CD4-positive, alpha-beta T cell treated with Interleukin-4 for 1 hour (primary cell): ENCODE data around the gene EIF2B5.

Experiments
- DNase-seq, 2 donors: peaks; one replicate each; pipeline ENCODE4 v3.0.0-alpha.2; 2020 to 2022

EIF2B5 gene

DNA sequence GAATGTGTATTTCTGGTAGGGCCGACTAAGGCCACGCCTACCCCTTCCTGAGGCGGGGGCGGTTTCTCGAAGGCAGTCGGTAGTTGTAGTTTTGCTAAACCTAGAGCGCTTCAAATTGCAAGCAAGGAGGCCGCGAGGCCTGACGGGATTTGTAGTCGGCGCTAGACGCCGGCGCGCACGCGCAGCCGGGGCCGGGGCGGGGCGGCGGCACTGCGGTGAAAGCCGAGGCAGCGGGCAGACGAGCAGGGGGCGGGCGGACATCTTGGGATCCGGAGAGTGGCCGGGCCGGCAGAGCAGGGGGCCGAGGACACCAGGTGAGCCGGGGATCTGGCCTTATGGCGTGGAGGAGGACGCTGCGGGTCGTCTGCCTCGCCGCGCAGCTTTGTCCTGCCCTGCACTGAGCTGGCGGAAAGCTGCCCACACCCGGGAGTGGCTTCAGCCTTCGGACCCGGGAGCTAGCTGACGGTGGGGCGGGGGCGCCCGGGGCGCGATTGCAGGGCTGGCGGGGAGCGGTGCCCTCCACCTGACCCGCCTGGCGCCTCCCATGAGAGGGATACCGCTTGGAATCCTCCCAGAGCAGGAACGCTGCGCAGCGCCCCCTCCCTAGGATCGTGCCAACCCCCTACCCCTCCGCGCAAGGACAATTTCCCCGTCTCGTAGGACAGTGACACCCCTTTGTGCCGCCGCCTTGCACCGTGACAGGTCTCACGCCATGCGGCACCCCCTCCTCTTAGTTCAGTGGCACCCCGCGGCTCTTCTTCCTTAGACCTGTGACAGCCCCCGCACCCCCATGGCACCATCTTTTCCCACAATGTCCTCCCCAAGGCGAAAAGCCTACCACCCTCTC is 39.7 kb downstream of the EIF2B5 start, which contains the start of gene AP2M1:
Gene AP2M1 (plus strand): TSS at position 210 of the 847 bp plus-strand sequence. CDS start 2,139 bp downstream, outside the sequence.
- DNase-seq = peak; percentile 99

DNA sequence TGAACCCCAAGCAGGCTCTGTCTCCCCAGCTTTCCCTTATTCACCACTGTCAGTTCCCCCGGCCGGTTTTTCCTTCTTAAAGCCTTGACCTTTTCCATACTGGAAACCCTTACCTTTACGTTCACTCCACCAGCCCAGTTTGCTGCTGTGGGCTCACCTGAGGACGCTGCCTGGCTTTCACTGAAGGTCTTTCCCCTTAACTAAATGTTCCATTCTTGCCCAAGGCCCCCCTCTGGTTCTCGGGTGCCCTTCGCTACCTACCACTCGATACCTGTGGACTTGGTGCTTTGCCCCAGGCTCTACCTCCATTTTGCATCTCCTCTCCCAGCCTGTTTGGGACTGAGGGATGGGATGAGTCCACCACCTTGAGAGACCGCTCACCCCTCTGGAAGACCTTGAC is 40.3 kb downstream of the EIF2B5 start:
- DNase-seq = no peak

DNA sequence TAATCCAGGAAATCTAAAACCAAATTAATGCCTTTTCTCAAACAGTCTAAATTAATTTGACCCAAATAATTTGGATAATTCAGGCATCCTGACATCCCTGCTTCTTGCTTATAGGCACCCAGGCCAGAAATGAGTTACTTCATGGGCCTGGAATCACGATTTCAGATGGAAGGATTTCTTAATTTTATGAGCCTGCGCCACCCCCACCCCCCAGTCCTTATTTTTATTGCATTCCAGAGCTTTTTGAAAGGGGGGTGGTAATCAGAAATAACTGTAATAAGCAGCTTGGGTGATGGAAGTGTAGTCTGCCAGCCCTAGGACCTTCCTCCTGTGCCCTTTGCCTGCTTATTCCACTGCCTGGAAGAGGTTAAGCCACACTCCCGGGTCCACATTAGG is 40.8 kb downstream of the EIF2B5 start:
- no peak for DNase-seq

DNA sequence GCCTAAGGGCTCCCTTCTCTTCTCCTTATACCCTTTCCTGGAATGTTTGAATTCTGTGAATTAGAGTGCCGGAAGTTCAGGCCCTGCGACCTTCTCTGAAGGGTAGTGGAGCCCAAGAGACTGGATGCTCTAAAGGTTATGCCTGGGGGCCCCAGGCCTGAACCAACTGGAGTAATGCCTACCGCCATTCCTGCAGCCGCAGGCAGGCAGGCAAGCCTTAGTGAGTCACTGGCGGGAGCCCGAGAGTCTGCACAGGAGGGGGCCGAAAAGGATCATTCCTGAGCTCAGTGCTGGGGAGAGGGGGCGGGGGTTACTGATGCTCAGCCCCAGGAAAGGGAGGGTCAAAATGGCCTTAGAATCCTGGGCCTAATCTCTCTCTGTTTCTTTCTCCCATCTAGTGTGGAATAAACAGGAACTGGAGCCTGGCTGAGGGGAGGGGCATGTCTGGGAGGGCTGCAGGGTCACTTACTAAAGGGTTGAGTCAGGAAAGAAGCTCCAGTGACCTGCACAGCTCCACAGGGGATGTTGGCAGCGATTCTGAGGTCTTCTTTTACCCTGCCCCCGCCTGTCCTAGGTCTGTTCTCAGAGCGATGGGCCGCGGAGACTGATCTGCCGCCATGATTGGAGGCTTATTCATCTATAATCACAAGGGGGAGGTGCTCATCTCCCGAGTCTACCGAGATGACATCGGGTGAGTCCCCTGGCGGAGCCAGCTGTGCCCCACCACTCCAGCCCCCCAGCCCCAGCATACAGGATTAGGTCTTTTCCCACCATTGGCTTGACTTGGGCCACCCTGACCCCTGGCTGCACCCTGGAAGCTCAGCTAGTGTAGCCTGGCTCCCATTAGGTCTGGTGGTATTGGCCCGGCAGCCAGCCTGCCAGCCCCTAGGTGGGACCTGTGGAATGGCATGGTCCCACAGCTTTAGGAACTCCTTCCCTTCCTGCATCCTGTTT is 41.5 kb downstream of the EIF2B5 start:
- DNase-seq = peak in 1 of 2 donors; percentile 20

DNA sequence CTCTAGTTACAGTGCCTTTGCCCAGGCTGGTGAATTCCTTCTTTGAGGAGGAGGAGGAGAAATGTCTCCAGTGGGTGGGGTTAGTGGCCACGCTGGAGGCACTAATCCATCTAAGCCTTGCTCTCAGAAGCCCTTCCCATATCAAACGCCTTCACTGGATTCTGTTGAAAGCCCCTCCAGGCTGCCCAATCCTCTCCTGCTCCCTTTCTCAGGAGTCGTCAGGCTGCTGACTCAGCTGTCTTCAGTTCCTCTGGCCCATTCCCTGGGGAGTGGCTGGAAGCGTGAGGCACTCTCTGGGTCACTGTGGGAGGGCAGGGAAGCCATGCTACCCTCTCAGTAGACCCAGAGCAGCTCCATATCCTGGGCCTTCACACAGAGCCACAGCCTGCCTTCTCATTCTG is 42.2 kb downstream of the EIF2B5 start:
- DNase-seq = no peak

DNA sequence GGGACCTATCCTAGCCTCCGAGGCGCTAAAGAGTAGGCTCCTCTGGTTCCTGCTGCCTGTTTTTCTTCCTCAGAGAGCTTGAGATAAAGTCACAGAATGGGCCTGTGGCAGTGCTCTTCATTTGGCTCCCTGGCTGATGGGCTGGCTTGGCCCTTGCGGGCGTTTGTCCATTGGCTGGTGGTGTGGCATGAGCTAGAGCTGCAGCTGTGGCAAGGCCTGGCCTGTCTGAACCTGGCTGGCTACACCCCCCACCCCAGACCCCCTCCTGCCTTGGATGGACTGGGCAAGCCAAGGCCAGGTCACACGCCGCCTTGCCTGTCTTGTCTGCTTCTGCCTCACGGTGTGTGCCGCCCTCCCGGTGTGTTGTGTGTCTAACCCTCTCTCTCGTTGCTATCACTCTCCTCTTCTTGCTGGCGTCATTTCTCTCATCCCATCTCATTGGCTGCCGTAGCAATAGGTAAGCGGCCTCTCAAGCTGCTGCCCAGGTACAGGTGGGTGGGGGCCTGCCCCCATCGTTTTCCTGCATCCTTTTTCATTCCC is 42.7 kb downstream of the EIF2B5 start:
- no peak for DNase-seq

DNA sequence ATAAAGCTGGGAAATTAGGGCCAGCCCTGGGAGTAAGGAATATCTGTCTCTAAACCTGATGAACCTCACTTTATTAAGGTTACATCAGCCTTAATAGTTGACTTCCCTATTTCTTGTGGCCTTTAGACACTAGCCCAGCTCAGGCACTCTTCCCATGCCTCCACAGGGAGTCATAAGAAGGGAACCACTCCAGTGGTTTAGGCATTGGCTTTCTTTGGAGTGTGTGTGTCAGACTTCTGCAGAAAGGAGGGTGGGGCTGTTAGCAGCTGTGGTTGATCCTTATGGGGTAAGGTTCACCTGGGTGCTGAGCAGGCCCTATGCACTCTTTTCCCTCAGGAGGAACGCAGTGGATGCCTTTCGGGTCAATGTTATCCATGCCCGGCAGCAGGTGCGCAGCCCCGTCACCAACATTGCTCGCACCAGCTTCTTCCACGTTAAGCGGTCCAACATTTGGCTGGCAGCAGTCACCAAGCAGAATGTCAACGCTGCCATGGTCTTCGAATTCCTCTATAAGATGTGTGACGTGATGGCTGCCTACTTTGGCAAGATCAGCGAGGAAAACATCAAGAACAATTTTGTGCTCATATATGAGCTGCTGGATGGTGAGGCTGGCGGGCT is 43.5 kb downstream of the EIF2B5 start:
- DNase-seq = no peak

DNA sequence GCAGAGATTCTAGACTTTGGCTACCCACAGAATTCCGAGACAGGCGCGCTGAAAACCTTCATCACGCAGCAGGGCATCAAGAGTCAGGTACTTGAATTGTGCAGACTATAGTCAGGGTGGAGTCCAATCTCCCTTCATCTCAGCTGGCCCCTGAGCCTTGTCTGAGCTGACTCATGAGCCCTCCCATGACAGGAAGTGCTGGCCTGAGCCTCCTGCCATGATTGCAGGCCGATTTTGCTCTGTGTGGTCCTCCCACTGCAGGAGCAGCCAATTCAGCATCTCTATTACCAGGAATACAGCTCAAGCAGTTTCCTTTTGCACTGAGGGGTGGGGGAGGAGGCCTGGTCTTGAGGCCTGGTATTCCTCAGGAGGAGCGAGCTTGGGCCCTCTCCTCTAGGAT is 45.0 kb downstream of the EIF2B5 start:
- no peak for DNase-seq

DNA sequence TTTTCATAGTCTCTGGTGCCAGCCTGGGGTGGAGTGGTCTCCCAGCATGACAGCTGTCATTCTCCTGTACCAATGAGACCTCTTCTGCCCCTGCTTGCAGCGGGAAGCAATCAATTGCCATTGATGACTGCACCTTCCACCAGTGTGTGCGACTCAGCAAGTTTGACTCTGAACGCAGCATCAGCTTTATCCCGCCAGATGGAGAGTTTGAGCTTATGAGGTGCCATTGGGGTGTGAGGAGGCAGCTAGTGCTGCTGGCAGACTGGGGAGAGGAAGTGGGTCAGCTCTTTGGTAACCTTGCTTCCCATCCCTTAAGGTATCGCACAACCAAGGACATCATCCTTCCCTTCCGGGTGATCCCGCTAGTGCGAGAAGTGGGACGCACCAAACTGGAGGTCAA is 46.4 kb downstream of the EIF2B5 start:
- DNase-seq = no peak

DNA sequence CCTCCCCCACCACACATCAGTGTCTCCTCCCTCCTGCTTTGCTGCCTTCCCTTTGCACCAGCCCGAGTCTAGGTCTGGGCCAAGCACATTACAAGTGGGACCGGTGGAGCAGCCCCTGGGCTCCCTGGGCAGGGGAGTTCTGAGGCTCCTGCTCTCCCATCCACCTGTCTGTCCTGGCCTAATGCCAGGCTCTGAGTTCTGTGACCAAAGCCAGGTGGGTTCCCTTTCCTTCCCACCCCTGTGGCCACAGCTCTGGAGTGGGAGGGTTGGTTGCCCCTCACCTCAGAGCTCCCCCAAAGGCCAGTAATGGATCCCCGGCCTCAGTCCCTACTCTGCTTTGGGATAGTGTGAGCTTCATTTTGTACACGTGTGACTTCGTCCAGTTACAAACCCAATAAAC is 48.5 kb downstream of the EIF2B5 start:
- no peak for DNase-seq

DNA sequence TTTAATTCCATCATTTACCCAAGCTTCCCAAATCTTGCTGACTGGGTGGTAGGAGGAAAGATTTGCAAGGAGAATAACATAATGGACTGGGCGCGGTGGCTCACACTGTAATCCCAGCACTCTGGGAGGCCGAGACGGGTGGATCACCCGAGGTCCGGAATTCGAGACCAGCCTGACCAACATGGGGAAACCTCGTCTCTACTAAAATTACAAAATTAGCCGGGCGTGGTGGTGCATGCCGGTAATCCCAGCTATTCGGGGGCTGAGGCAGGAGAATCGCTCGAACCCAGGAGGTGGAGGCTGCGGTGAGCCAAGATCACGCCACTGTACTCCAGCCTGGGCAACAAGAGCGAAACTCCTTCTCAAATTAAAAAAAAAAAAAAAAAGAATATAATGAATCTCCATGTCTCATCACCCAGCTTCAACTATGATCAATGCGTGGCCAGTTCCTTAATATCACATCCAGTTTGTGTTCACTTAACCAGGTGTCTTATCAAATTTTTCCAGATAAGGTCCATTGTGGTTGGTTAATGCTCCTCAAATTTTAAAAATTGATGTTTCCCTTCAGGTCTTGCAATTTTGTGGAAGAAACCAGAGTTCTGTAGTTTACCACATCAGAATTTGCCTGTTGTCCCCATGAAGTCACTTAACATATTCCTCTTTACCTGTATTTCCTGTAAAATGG is 49.5 kb downstream of the EIF2B5 start:
- no peak for DNase-seq

DNA sequence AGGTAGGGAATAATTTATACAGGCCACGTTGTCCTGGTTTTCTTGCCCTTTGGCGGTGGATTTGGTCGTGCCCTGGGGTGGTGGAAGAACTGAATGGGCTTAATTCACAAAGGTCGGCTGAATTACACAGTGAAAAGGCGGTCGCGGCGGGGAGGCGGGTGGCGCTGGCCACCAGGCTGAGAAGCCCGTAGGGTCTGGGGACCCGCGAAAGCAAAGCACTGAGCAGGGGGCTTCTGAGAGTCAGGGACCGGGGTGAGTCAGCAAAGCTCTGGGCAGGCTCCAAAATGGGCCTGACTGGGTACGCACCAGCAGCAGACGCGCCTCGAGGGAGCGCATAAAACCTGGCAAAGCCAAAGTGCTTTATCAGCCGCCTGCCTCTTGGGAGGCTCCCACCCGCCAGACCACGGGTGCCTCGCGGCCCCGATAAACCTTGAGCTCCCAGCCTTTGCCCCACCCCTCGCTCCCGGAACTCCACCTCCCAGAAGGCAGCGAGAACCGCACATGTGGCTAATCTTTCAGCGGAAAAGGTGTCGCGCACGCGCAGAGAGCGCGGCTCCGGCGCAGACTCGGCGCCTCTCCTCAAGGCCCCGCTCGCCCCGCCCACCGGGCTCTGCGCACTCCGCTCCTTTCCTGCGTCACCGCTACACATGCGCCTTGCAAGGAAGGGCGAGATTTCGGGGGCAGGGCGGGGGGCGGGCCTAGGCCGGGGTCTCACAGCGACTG is 50.5 kb downstream of the EIF2B5 start:
- peak; percentile 99 to 100 for DNase-seq

DNA sequence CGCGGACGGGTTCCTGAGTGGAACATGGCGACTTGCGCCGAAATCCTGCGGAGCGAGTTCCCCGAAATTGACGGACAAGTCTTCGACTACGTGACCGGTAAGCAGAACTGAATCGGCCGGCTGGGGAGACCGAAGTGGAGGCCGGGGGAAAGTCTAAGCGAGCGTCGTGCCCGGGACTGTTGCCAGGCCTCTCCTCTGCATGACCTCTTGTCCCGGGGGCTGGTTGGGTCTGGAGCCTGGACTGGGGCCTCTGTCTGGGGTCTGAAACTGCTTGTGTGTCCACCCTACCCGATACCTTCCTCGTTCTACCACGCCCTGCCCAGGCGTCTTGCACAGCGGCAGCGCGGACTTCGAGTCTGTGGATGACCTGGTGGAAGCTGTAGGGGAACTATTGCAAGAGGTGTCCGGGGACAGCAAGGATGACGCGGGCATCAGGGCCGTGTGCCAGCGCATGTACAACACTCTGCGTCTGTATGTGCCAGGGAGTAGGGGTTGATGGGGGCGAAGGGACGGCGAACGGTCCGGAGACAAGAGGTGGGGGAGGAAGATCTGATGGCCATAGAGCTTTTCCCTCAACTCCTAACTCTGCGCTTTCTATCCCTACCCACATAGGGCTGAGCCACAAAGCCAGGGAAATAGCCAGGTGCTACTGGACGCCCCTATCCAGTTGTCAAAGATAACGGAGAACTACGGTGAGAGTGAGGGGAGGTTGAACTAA is 51.2 kb downstream of the EIF2B5 start, which contains the start of gene ABCF3:
Gene ABCF3 (plus strand): TSS at position 16 of the 718 bp plus-strand sequence. CDS start 9 bp downstream, at position 25.
- peak in 1 of 2 donors; percentile 17 for DNase-seq

DNA sequence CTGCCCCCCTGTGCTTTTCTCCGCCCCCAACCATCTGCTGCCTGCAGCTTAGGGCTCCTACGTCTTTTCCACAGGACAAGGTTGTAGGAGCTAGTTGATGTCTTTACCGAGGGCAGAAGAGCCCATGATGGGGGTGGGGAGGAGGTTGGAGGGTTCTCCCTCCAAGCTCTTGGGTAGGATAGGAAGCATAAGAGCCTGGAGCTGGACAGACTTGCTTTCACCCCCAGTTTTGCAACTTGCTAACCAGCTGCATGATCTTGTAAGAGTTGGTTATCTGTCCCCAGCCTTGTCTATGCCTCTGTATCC is 51.7 kb downstream of the EIF2B5 start:
- no peak for DNase-seq

DNA sequence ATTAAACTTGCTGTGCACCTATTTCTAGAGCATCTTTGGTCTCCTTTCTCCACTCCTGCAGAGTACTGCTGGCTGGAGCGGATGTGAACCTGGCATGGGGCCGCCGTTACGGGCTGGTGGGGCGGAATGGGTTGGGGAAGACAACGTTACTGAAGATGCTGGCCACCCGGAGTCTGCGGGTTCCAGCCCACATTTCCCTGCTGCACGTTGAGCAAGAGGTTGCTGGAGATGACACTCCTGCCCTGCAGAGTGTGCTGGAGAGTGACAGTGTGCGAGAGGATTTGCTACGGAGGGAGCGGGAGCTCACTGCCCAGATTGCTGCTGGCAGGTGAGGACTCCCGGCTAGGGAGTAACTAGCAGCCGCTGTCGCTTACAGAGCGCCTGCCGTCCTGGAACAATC is 52.9 kb downstream of the EIF2B5 start:
- DNase-seq = no peak

DNA sequence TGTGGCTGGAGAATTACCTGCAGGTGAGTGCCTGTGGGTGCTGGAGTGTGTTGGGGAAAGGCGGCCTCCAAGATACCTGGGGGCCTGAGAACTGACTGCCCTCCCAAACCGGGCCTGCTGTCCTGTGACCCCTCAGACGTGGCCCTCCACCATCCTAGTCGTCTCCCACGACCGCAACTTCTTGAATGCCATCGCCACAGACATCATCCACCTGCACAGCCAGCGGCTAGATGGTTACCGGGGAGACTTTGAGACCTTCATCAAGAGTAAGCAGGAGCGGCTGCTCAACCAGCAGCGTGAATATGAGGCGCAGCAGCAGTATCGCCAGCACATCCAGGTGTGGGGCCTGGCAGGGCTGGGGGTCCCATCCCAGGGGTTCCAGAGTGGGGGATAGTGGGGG is 54.3 kb downstream of the EIF2B5 start:
- DNase-seq = no peak

DNA sequence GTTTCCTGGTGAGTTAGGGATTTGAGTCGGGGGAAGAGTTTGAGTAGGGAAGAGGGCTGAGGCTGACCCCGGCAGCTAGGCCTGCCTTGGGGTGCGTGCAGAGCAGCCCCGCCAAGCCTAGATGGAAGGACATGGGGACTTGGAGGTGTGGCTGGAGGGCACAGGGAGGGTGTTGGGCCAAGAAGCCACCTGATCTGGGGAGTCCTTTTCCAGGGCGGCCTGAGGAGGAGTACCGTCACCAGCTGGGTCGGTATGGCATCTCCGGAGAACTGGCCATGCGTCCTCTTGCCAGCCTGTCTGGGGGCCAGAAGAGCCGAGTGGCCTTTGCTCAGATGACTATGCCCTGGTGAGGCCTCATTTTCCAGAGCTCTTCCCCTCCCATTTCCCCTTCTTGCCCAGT is 57.7 kb downstream of the EIF2B5 start:
- DNase-seq = no peak

DNA sequence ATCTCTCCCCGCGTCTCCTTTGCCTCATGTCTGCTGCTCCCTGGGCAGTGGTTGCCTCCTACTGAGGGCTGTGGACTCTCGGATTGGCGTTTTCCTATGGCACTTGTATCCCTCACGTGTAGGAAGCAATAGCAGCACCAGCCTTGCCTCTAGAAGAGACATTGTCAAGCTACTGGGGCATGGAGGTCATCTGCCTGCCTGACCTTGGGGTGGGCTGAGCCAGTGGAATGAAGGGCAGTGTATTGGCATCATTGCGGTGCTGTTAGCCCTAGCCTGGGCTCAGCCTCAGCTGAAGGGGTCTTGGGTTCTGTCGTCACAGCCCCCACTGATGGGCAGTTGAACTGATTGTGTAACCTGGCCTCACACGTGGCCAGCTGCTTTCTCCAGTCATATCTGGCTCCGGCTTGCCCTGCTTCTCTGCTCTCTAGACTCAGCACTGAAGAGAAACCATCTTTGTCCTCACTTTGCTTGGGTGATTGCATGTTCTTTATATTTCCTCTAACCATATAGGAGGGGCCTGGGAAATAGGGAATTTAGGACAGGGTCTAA is 58.9 kb downstream of the EIF2B5 start:
- no peak for DNase-seq
